ENCODE results near the gene GOLGA8N.
"Not testable (repeated sequence)": the region's sequence is repeated elsewhere in the genome, so short reads cannot be mapped to it uniquely, and the experiment has no call there.

DNA sequence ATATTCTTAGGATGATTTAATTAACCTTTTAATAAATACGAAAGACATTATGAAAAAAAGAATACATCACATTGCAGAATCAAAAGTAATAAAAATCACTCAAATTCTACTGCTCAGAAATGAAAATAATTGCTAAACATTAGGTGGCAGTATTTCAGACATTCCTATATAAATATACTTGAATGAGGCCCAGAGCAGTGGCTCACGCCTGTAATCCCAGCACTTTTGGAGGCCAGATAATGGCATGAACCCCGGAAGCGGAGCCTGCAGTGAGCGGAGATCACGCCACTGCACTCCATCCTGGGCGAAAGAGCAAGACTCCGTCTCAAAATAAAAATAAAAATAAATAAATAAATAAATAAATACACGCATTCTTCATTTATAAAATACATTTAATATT is 48.1 kb upstream of the GOLGA8N start:
- TF ChIP-seq, protein P1, sequence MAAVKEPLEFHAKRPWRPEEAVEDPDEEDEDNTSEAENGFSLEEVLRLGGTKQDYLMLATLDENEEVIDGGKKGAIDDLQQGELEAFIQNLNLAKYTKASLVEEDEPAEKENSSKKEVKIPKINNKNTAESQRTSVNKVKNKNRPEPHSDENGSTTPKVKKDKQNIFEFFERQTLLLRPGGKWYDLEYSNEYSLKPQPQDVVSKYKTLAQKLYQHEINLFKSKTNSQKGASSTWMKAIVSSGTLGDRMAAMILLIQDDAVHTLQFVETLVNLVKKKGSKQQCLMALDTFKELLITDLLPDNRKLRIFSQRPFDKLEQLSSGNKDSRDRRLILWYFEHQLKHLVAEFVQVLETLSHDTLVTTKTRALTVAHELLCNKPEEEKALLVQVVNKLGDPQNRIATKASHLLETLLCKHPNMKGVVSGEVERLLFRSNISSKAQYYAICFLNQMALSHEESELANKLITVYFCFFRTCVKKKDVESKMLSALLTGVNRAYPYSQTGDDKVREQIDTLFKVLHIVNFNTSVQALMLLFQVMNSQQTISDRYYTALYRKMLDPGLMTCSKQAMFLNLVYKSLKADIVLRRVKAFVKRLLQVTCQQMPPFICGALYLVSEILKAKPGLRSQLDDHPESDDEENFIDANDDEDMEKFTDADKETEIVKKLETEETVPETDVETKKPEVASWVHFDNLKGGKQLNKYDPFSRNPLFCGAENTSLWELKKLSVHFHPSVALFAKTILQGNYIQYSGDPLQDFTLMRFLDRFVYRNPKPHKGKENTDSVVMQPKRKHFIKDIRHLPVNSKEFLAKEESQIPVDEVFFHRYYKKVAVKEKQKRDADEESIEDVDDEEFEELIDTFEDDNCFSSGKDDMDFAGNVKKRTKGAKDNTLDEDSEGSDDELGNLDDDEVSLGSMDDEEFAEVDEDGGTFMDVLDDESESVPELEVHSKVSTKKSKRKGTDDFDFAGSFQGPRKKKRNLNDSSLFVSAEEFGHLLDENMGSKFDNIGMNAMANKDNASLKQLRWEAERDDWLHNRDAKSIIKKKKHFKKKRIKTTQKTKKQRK (IDR thresholded peaks at IDR 0.05; ENCODE audit: low read depth, low read length), result not testable (repeated sequence)
- not testable (repeated sequence) for TF ChIP-seq POLR2AphosphoS5 (IDR thresholded peaks at IDR 0.05; ENCODE audit: low read length); HDAC6 (IDR thresholded peaks at IDR 0.05; ENCODE audit: unreplicated experiment)
- TF ChIP-seq, protein P2, sequence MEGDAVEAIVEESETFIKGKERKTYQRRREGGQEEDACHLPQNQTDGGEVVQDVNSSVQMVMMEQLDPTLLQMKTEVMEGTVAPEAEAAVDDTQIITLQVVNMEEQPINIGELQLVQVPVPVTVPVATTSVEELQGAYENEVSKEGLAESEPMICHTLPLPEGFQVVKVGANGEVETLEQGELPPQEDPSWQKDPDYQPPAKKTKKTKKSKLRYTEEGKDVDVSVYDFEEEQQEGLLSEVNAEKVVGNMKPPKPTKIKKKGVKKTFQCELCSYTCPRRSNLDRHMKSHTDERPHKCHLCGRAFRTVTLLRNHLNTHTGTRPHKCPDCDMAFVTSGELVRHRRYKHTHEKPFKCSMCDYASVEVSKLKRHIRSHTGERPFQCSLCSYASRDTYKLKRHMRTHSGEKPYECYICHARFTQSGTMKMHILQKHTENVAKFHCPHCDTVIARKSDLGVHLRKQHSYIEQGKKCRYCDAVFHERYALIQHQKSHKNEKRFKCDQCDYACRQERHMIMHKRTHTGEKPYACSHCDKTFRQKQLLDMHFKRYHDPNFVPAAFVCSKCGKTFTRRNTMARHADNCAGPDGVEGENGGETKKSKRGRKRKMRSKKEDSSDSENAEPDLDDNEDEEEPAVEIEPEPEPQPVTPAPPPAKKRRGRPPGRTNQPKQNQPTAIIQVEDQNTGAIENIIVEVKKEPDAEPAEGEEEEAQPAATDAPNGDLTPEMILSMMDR (IDR thresholded peaks at IDR 0.05 in 2 of 3, conservative IDR thresholded peaks at IDR 0.05 in 1 of 3; ENCODE audit: control insufficient read depth in 2 of 3, extremely low read depth in 1 of 3, insufficient read depth in 1 of 3, low read depth in 3 of 3, low read length in 3 of 3), result not testable (repeated sequence)
- TF ChIP-seq, protein P3, sequence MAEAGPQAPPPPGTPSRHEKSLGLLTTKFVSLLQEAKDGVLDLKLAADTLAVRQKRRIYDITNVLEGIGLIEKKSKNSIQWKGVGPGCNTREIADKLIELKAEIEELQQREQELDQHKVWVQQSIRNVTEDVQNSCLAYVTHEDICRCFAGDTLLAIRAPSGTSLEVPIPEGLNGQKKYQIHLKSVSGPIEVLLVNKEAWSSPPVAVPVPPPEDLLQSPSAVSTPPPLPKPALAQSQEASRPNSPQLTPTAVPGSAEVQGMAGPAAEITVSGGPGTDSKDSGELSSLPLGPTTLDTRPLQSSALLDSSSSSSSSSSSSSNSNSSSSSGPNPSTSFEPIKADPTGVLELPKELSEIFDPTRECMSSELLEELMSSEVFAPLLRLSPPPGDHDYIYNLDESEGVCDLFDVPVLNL (IDR thresholded peaks at IDR 0.05; ENCODE audit: low read depth, low read length), result not testable (repeated sequence)
- TF ChIP-seq, protein P4, sequence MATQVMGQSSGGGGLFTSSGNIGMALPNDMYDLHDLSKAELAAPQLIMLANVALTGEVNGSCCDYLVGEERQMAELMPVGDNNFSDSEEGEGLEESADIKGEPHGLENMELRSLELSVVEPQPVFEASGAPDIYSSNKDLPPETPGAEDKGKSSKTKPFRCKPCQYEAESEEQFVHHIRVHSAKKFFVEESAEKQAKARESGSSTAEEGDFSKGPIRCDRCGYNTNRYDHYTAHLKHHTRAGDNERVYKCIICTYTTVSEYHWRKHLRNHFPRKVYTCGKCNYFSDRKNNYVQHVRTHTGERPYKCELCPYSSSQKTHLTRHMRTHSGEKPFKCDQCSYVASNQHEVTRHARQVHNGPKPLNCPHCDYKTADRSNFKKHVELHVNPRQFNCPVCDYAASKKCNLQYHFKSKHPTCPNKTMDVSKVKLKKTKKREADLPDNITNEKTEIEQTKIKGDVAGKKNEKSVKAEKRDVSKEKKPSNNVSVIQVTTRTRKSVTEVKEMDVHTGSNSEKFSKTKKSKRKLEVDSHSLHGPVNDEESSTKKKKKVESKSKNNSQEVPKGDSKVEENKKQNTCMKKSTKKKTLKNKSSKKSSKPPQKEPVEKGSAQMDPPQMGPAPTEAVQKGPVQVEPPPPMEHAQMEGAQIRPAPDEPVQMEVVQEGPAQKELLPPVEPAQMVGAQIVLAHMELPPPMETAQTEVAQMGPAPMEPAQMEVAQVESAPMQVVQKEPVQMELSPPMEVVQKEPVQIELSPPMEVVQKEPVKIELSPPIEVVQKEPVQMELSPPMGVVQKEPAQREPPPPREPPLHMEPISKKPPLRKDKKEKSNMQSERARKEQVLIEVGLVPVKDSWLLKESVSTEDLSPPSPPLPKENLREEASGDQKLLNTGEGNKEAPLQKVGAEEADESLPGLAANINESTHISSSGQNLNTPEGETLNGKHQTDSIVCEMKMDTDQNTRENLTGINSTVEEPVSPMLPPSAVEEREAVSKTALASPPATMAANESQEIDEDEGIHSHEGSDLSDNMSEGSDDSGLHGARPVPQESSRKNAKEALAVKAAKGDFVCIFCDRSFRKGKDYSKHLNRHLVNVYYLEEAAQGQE (IDR thresholded peaks at IDR 0.05; ENCODE audit: low read depth, low read length), result not testable (repeated sequence)

Measured in GM12878 (cell line).